Stimulated activated effector memory CD8-positive, alpha-beta T cell treated with anti-CD3 and anti-CD28 coated beads, Interleukin-12 subunit alpha, Interleukin-12 subunit beta, amount 100 ng/mL, for 72 hours (primary cell): Measurements from ENCODE around the gene IMP3.

Source experiments
- ATAC-seq: fragments of 150-1000 bp; cut with Tn5 transposase; 2 replicates; pipeline ENCODE4 v1.10.0; 2021
- DNase-seq, 2 donors: peaks; one replicate each; pipeline ENCODE4 v3.0.0; 2021 to 2022; ENCODE audit warnings: low spot score in 2 of 2
- H3K27ac Mint-ChIP-seq: one replicate; pipeline ENCODE4 v1.8.0; 2022; ENCODE audit warnings: mild to moderate bottlenecking, mixed read lengths
- H3K36me3 Mint-ChIP-seq: one replicate; pipeline ENCODE4 v1.8.0; 2022; ENCODE audit warnings: mild to moderate bottlenecking, mixed read lengths
- H3K4me1 Mint-ChIP-seq: one replicate; pipeline ENCODE4 v1.8.0; 2022; ENCODE audit warnings: mixed read lengths
- H3K4me3 Mint-ChIP-seq: one replicate; pipeline ENCODE4 v1.8.0; 2022; ENCODE audit warnings: mild to moderate bottlenecking, mixed read lengths
- H3K9me3 Mint-ChIP-seq: one replicate; pipeline ENCODE4 v1.8.0; 2022; ENCODE audit warnings: mixed read lengths

Gene IMP3

DNA sequence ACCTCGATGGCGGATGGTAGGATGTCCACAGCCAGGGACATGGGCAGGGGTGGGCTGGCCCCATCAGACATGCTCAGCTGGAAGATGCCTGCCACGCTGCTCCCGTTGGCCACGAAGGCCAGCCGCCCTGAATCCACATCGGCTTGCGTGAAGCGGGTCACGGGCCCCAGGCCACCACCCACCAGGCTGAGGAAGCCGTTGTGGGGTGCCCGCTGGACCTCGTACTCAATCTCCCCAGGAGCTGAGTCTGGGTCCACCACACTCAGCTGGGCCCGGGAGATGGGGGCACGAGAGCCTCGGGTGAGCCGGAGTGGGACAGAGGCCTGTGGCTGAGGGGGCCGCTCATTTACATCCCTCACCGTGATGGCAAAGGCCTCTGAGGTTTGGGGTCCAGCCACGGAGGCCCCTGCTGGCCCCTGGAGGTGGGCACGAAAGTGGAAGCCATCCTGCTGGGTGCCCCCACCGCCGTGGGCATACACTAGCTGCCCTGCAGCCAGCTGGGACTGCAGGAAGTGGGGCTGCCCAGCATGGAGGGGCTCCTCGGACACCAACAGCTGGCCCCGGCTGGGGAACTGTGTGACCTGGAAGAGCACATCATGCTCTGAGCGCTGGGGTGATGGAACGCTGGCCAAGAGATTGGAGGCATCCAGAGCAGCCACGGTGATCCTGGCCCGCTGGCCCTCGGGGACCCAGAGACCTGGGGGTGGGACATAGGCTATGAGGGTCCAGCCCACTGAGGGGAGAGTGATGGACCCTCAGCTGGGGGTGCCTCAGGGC lies 36.9 kb upstream of the IMP3 start:
- no peak overlapping the region for H3K4me3 Mint-ChIP-seq
- H3K36me3 Mint-ChIP-seq, result no peaks in the 10 kb centered on the region
- H3K27ac Mint-ChIP-seq, result no peak overlapping the region
- H3K9me3 Mint-ChIP-seq, result no peaks in the 10 kb centered on the region
- H3K4me1 Mint-ChIP-seq, result no peaks in the 10 kb centered on the region
- no peak for DNase-seq
- no peak for ATAC-seq

DNA sequence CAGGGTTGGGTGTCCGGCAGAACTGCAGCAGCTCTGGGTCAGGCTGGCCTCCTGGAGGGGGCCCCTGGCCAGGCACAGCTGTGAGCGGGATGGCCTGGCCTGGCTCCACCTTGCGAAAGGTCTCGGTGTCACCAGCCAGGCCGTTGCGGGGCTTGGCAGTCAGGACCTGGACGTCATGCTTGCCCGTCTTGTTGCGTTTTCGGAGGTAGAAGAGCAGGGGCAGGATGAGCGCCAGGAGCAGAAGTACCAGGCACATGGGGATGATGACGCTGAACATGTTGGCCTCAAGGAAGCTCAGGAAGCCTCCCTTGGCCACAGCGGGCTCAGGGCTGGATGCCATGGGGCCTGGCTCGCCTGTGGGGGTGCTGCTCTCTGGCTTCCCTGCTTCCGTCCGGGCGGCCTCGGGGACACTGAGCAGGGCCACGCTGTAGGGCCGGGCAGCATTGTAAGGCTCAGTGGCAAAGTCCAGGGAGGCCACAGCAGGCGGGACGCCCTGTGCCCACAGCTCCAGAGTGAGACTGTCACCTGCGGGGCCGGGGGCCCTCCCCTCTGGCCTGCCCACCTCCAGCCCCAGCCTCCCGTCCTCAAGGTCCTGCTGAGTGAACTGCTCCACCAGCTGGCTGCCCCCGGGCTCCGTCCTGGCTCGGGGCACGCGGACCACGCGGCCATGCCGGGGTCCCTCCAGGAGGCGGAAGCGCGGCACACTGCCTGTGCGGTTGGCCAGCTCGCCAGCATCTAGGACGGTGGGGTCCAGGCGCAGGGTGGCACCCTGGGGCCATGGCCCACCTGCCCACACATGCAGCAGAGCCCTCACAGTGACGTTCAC lies 35.8 kb upstream of the IMP3 start:
- ATAC-seq (no peak), DNase-seq (no peak)
- Mint-ChIP-seq H3K27ac (no peak overlapping the region), H3K9me3 (no peaks in the 10 kb centered on the region), H3K36me3 (no peaks in the 10 kb centered on the region), H3K4me3 (no peak overlapping the region), H3K4me1 (no peaks in the 10 kb centered on the region)

DNA sequence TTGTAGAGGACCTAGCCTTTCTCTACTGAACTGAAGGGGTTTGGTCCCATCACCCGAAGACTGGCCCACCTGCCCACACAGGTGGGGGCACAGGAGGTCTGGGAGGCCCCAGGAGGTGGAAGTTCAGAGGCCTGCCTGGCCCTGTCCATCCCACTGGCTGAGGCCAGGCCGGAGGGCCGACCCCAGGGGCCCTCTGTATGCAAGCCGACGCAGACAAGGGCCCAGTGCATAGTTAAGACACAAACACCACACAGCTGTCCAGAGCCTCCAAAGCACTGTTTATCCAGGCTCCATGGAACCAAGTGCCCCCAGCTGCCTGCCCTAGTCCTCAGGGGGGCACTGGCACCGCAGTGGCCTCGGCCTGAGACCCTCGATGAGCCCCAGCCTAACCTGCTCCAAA lies 34.3 kb upstream of the IMP3 start:
- H3K4me1 Mint-ChIP-seq, result no peaks in the 10 kb centered on the region
- no peaks in the 10 kb centered on the region for H3K9me3 Mint-ChIP-seq
- H3K27ac Mint-ChIP-seq, result peak overlapping the region; percentile 50
- no peak overlapping the region for H3K4me3 Mint-ChIP-seq
- H3K36me3 Mint-ChIP-seq, result no peaks in the 10 kb centered on the region
- DNase-seq (no peak), ATAC-seq (no peak)

- Mint-ChIP-seq H3K4me1 (no peaks in the 10 kb centered on the region), H3K36me3 (no peaks in the 10 kb centered on the region), H3K27ac (no peak overlapping the region), H3K4me3 (no peak overlapping the region), H3K9me3 (no peaks in the 10 kb centered on the region)
- DNase-seq, result no peak
- no peak for ATAC-seq
Measured at GRCh38 chr15:75673426-75674235, 33.6 kb upstream of the IMP3 start.

DNA sequence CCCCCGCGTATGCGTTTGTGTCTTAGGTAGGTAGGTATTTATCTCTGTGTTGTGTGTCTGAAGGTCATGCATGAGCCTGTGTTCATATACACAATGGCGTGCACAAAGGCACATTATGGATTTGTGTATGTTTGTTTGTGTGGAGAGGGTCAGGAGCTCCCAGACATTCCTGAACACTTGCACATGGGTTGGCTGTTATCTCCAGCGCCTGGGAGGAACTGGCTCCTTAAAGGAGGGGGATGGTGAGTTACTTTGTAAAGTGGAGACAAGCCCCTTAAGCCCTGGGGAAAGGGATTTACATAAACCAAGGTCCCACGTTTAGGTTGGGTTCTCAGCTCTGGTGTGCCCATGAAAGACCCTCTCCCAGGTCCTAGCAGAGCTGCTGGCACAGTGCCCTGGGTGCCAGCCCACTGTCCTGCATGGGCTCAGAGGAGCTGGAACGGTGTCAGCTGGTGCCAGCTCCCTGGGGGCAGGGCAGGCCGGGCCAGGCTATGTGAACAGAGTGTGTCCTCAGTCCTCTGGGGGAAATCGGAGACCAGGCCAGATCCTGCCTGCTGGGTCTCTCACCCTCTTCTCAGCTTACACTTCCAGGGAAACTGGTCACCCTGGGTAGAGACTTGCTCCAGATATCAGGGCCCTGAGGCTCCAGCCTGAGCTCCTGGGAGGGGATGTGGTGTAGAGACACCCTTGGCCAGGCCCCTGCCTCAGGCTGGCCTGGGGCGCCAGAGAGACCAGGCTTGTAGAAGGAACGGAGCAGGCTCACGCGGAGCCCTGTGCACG lies 32.8 kb upstream of the IMP3 start:
- Mint-ChIP-seq H3K27ac (no peak overlapping the region), H3K4me3 (no peak overlapping the region), H3K36me3 (no peaks in the 10 kb centered on the region), H3K4me1 (no peaks in the 10 kb centered on the region), H3K9me3 (no peaks in the 10 kb centered on the region)
- DNase-seq (no peak), ATAC-seq (no peak)

GRCh38 chr15:75671730-75672602 lies 31.9 kb upstream of the IMP3 start:
- no peak overlapping the region for H3K4me3 Mint-ChIP-seq
- H3K9me3 Mint-ChIP-seq, result no peaks in the 10 kb centered on the region
- no peaks in the 10 kb centered on the region for H3K36me3 Mint-ChIP-seq
- ATAC-seq, result no peak
- DNase-seq, result no peak
- no peak overlapping the region for H3K27ac Mint-ChIP-seq
- H3K4me1 Mint-ChIP-seq, result no peaks in the 10 kb centered on the region

- Mint-ChIP-seq H3K9me3 (no peaks in the 10 kb centered on the region), H3K36me3 (no peaks in the 10 kb centered on the region), H3K4me3 (no peak overlapping the region), H3K4me1 (peaks cover 6% of the 10 kb centered on the region), H3K27ac (no peak overlapping the region)
- ATAC-seq (no peak), DNase-seq (no peak)
Measured at GRCh38 chr15:75669879-75670212, 29.8 kb upstream of the IMP3 start.

DNA sequence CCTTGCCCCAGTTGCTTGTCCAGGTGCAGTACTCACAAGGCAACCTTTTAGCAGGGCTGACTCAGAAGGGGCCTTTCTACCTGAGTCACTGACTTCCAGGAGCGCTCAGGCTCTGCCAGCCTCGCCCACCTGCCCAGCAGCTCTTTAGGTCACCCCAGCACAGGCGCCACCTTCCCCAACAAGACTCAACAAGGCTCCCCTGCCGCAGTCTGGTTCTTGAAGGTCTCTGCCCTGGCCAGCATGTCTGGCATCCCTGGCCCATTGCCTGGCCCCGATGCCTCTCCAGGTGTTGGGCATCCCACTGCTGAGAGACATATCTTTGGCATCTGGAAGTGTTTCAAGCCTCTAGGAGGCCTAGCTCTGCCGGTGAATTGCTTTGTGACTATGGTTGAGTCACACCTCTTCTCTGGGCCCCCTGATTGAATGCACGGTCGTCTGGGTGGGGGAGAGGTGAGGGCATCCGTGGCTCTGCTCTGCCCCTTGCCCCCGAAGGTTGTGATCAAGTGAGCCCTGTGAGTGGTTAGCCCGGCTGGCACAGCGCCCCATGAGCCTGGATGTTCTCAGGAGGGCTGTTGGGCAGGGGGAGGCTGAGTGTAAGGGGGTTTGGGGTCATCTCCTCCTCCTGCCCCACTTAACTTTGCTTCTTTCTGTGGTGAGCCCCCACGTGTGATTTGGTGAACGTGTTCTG lies 29.3 kb upstream of the IMP3 start:
- DNase-seq, result no peak
- no peaks in the 10 kb centered on the region for H3K36me3 Mint-ChIP-seq
- peaks cover 6% of the 10 kb centered on the region for H3K4me1 Mint-ChIP-seq
- H3K9me3 Mint-ChIP-seq, result no peaks in the 10 kb centered on the region
- H3K4me3 Mint-ChIP-seq, result no peak overlapping the region
- no peak overlapping the region for H3K27ac Mint-ChIP-seq
- peak; percentile 56 for ATAC-seq

DNA sequence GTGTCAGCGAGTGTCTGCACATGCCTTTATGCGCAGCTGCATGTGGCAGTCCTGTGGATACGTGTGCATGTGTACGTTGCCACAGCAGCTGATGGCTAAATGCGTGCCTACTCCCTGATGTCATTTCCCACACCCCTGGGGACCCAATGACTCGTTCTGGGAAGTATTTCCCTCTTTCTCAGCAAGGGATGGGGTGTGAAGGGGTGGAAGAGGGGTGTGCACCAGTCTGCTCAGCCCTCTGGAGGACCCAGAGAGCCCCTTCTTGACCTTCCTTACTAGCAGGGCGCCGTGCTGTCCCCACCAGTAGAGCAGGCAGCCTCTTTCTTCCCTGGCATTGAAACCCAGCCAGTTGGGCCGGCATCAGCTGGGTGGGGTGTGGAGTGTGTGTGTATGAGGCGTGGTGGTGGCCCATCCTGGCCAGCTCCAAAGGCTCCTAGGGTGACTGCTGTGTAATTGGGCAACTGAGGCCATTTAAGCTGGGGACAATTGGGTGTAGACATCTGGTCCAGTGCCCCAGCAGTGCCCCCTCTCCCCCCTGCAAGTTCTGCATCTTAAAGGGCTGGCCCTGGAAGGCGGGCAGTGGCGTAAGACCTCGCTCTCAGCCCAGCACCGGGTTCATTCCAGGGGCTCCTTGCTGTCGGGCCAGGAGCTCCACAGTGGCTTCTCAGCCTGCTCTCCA lies 26.9 kb upstream of the IMP3 start:
- ATAC-seq (no peak), DNase-seq (no peak)
- no peak overlapping the region for H3K4me3 Mint-ChIP-seq
- peaks cover 6% of the 10 kb centered on the region for H3K4me1 Mint-ChIP-seq
- no peaks in the 10 kb centered on the region for H3K9me3 Mint-ChIP-seq
- no peak overlapping the region for H3K27ac Mint-ChIP-seq
- no peaks in the 10 kb centered on the region for H3K36me3 Mint-ChIP-seq

GRCh38 chr15:75663931-75664421 lies 24.0 kb upstream of the IMP3 start:
- Mint-ChIP-seq H3K27ac (no peak overlapping the region), H3K9me3 (no peaks in the 10 kb centered on the region), H3K4me1 (peaks cover 6% of the 10 kb centered on the region), H3K36me3 (no peaks in the 10 kb centered on the region), H3K4me3 (no peak overlapping the region)
- DNase-seq, result no peak
- ATAC-seq, result no peak

- Mint-ChIP-seq H3K27ac (no peak overlapping the region), H3K4me3 (no peak overlapping the region), H3K36me3 (no peaks in the 10 kb centered on the region), H3K9me3 (no peaks in the 10 kb centered on the region), H3K4me1 (peaks cover 6% of the 10 kb centered on the region)
- no peak for DNase-seq
- no peak for ATAC-seq
Measured at GRCh38 chr15:75662823-75663519, 22.9 kb upstream of the IMP3 start.

DNA sequence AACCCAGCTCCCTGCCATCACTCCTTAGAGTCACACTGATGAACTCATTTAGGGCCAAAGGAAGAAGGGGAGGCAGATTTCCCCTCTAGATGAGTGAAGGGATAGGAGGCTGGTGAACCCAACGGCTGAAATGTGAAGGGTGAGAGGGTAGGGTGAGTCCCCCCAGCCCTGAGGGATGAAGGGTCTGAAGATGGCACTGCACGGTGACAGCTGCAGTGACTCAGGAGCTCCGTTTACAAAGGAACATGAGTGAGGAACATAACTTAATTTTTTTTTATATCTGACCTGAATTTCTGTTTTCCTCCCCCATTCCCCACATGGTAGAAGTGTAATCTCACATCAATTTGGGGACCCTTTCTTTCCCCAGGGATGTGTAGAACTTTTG lies 21.7 kb upstream of the IMP3 start:
- H3K36me3 Mint-ChIP-seq, result no peaks in the 10 kb centered on the region
- no peaks in the 10 kb centered on the region for H3K9me3 Mint-ChIP-seq
- no peak overlapping the region for H3K4me3 Mint-ChIP-seq
- H3K4me1 Mint-ChIP-seq, result peaks cover 7% of the 10 kb centered on the region
- H3K27ac Mint-ChIP-seq, result no peak overlapping the region
- DNase-seq (no peak), ATAC-seq (no peak)
